ENCODE results near the gene TIPARP.
"Not testable (repeated sequence)": the region's sequence is repeated elsewhere in the genome, so short reads cannot be mapped to it uniquely, and the experiment has no call there.

Gene TIPARP

GRCh38 chr3:156646958-156647357 is 27.4 kb upstream of the TIPARP start:
- DNase-seq (ENCODE audit: low read depth in 1 of 2, low spot score in 1 of 2) = no peak

DNA sequence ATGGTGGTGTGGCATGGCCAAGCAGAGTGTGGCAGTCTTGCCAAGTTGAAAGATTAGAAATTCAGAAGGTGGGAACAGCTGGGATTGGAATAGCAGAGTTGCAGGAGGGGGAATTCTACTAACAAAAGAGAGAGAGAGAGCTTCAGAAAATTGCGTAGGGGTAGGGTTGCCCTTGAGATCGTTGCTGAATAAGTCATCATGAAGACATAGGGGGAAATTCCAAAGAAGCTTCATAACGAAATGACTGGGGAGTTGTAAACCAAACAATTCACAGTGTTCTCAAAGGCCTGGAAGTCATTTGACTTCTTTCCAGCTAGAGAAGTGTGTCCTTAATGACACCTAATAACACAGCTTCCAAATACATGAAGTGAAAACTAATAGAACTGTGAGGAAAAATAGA is 26.3 kb upstream of the TIPARP start:
- no peak for DNase-seq (ENCODE audit: low read depth in 1 of 2, low spot score in 1 of 2)

GRCh38 chr3:156649681-156650080 is 24.7 kb upstream of the TIPARP start:
- DNase-seq (ENCODE audit: low read depth in 1 of 2, low spot score in 1 of 2) = no peak

- DNase-seq (ENCODE audit: low read depth in 1 of 2, low spot score in 1 of 2) = not testable (repeated sequence)
Measured at GRCh38 chr3:156652661-156653060, 21.7 kb upstream of the TIPARP start.

DNA sequence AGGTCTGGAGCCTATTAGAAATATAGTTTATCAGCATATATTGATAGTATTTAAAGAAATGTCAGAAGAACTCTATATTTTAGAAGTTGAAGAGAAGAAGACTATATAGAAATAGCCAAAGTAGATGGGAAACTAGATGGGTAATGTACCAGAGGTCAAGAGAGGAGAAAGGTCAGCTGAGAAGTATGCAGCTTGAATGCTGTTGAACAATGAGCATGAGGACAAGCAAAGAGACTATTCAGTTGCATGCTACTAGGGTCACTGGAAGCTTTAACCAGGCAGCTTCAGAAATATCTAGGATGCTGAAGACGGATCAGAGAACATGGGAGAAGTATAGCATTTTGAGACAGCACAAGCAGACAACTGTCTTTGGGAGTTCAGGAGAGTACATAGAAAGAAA is 19.6 kb upstream of the TIPARP start:
- DNase-seq (ENCODE audit: low read depth in 1 of 2, low spot score in 1 of 2) = no peak

DNA sequence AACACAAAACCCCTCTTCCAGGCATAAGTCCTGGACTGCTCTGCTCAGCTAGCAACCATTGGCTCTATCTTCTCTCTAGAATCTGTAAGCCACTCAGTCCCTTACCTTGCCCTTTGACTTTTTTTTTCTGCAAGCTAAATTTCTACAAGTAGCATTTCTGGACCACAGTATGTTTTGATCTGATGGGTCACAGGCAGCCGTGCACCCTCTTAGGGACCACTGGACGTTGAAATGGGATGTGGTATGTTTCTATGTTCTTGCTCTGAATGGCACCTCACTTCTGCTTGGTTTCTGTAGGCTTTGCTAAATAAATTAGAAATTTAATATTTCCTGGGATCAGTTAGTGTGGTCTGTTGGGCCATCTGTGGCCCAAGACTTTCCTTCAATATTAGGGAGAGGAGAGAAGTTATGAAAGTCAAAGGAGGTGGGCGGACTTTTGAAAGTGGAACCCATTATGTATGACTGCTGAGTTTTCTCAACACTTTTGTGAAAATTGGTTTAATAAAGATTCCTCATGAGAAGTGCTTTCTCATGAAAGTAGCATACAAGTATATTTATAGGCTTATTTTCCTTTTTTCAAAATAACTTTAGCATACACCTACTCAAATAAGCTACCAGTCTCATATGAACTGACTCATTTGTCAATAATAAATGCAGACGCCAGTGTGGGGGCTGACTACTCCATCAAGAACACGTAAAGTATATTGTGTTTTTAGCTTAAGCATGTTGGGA is 18.4 kb upstream of the TIPARP start:
- no peak for DNase-seq (ENCODE audit: low read depth in 1 of 2, low spot score in 1 of 2)

DNA sequence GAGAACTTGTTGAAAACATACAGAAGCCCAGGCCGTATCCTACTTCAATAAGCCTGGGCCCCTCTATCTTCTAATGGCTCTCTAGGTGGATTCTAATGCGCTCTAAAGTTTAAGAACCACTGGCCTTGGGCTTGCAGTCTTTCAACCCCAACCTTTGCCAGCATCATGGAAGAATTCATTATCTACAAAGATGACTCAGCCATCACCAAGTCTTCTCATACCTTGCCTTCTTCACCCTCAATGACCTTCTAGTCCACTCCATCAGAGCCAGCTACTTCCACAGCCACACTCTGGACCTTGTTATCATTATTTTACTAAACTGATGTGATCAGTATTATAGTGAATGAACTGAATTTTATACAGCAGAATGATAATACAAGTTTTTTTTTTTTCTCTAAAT is 16.9 kb upstream of the TIPARP start:
- DNase-seq (ENCODE audit: low read depth in 1 of 2, low spot score in 1 of 2) = no peak

- DNase-seq (ENCODE audit: low read depth in 1 of 2, low spot score in 1 of 2) = no peak
Measured at GRCh38 chr3:156657862-156658731, 16.3 kb upstream of the TIPARP start.

GRCh38 chr3:156658732-156659090 is 15.7 kb upstream of the TIPARP start:
- DNase-seq (ENCODE audit: low read depth in 1 of 2, low spot score in 1 of 2) = no peak

DNA sequence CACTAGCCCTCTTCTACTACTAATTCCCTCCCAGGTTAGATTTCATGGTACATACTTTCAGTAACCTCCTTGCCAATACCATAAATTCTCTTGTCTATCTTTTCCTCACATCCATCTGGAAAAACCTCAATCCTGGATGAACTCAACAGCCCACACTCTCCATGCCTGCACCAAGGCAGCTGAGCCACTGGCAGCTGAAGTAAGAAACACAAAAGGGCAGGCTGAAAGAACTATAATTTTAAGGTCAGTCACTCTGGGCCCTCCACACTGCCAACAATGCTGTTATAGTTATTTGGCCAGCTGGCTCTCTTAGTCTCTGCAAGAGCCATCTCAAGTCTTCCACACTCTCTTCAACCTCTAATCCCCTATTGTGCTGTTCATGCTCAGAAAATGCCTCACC is 15.1 kb upstream of the TIPARP start:
- DNase-seq (ENCODE audit: low read depth in 1 of 2, low spot score in 1 of 2) = no peak

DNA sequence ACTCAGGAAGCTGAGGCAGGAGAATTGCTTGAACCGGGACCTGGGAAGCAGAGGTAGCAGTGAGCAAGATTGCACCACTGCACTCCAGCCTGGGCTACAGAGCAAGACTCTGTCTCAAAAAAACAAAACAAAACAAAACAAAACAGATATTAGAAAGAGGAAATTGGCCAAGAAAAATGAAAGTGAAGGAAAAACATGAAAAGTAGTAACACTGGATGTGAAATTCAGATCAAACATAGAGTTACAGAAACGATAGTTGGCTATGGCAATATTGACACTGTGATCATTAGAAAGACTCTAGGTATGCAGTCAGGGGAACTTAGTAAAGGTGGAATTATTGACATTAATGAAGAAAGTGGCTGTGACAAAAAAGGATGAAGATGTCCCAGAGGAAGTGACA is 13.2 kb upstream of the TIPARP start:
- no peak for DNase-seq (ENCODE audit: low read depth in 1 of 2, low spot score in 1 of 2)

GRCh38 chr3:156664011-156664830 is 10.2 kb upstream of the TIPARP start:
- DNase-seq (ENCODE audit: low read depth in 1 of 2, low spot score in 1 of 2) = no peak

DNA sequence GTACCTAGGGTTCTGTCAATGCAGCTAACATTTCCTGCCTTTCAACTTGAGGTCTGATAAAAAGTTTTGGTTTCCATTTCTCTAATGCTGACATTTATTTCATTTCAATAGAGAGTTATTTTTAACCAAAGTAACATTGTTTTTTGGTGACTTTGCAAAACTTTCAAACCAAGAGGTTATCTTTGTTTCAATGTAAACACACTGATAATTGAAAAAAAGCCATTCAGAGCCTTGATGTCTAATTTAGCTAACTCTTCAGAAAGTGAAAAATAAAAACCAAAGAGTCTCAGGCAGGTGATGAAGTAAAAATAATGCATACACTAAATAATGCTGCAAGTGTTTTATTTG is 9.6 kb upstream of the TIPARP start:
- no peak for DNase-seq (ENCODE audit: low read depth in 1 of 2, low spot score in 1 of 2)

GRCh38 chr3:156665291-156665690 is 9.1 kb upstream of the TIPARP start:
- no peak for DNase-seq (ENCODE audit: low read depth in 1 of 2, low spot score in 1 of 2)

DNA sequence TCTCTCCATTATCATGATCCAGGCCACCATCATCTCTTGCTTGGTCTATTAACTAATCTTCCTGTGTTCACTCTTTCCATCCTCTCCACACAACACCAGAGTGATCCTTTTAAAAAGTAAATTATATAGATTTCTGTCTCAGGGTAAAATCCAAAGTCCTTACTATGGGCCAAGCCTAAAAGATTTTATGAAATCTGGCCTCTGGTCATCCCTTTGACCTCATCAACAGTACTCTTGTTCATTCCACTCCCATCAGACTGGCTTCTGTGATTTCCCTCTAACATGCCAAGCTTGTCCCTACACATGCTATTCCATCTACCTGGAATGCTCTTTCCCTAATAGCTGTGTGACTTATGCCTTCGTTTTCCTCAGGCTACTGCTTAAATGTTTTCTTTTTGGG is 8.3 kb upstream of the TIPARP start:
- no peak for DNase-seq (ENCODE audit: low read depth in 1 of 2, low spot score in 1 of 2)

- DNase-seq (ENCODE audit: low read depth in 1 of 2, low spot score in 1 of 2) = no peak
Measured at GRCh38 chr3:156668073-156668763, 6.2 kb upstream of the TIPARP start.

DNA sequence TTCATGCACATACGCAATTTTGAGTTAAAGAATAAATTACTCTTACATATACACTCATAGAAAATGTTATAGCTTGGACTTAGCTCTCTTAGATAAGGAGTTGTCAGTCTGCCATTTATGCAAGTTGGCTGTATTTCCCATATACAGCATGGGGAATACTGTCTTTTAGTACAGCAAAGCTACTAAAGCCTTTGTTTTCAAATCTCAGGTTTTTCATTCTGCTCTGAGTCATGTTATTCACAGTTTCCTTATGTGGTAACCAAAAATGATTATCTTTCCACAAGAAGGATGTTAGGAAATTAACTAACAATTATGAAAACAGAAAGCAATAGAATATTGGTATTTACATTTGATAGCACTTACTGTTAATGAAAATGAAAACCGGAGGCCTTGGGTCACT is 4.3 kb upstream of the TIPARP start:
- no peak for DNase-seq (ENCODE audit: low read depth in 1 of 2, low spot score in 1 of 2)

DNA sequence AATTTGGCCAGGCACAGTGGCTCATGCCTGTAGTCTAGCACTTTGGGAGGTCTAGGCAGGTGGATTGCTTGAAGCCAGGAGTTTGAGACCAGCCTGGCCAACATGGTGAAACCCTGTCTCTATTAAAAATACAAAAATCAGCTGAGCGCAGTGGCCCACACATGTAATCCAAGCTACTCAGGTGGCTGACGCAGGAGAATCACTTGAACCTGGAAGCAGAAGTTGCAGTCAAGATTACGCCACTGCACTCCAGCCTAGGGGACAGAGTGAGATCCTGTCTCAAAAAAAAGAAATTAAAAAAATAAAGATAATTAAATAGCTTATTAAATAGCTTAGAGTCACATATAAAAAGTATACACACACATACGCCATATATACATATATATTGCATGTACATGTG is 3.7 kb upstream of the TIPARP start:
- DNase-seq (ENCODE audit: low read depth in 1 of 2, low spot score in 1 of 2) = no peak

GRCh38 chr3:156673732-156674045 is 701 bp upstream of the TIPARP start:
- no peak for DNase-seq (ENCODE audit: low read depth in 1 of 2, low spot score in 1 of 2)

DNA sequence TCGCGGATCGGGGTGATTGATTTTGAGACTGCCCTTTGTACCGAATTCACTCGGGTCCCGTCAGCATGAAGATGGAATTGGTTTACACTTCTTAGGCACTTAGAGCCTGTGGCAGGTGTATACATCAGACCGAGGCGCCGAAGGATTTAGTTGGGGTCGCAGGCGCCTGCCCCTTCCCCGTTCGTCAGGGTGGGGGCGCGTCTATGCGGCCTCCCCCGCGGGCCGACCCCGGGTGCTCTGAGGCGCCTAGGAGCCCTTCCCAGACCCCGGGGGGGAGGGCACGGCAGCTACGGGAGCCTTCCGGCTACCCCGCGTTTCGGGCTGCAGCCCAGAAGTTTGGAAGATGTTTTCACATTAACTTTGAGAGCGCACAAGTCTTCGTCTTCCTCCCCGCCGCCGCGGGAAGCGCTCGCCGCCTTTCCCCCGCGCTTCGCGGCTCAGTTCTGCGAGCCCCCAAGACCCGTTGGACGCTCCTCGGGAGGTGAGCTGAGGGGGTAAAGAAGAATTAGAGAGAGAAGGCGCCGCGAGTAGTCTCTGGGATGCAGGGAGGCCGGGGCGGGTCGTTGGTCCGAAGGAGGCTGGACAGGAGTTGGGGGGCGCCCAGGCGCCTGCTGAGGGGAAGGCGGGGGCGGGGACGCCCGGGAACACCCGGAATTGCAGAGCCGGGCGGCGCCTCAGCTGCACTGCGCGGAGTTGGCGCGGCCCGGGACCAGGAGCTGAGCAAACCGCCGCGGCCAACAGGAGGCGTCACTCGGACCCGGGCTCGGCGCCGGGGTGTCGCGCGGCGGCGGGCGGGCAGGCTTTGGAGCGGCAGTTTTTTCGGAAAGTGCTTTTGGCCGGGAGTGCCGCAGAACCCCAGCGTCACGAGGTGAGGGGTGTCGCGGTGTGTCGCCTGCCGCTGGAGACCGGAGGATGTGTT is 780 bp downstream of the TIPARP start:
- DNase-seq (ENCODE audit: low read depth in 1 of 2, low spot score in 1 of 2) = peak; percentile 13 to 34

Data from stimulated activated CD4-positive, alpha-beta T cell treated with anti-CD3 and anti-CD28 coated beads, Interleukin-15, amount 100 ng/mL, for 1 hour (primary cell).